Stimulated activated CD8-positive, alpha-beta memory T cell treated with anti-CD3 and anti-CD28 coated beads, Interleukin-7, amount 100 ng/mL, for 4 hours (primary cell): ENCODE results near the gene DPCD.
"Not testable (repeated sequence)": the region's sequence is repeated elsewhere in the genome, so short reads cannot be mapped to it uniquely, and the experiment has no call there.

Experiments used
- DNase-seq, 2 donors: peaks; one replicate each; pipeline ENCODE4 v3.0.0-alpha.2; 2020; ENCODE audit warnings: low read depth in 2 of 2

DPCD gene

GRCh38 chr10:101585841-101586240, 2.3 kb upstream of the DPCD start:
- no peak for DNase-seq

- no peak for DNase-seq
Measured at GRCh38 chr10:101588879-101589278, 758 bp downstream of the DPCD start.

- DNase-seq: not testable (repeated sequence)
Measured at GRCh38 chr10:101593331-101593730, 5.2 kb downstream of the DPCD start.

GRCh38 chr10:101595591-101596433, 7.7 kb downstream of the DPCD start:
- DNase-seq: no peak

- no peak for DNase-seq
Measured at GRCh38 chr10:101597091-101597900, 9.2 kb downstream of the DPCD start.

- no peak for DNase-seq
Measured at GRCh38 chr10:101601541-101601940, 13.4 kb downstream of the DPCD start.

GRCh38 chr10:101602761-101603398, 14.8 kb downstream of the DPCD start:
- peak; percentile 12 to 20 for DNase-seq

- DNase-seq: no peak
Measured at GRCh38 chr10:101607124-101607523, 19.0 kb downstream of the DPCD start.

GRCh38 chr10:101609481-101609880, 21.4 kb downstream of the DPCD start:
- DNase-seq: no peak

- DNase-seq: no peak
Measured at GRCh38 chr10:101611096-101611905, 23.2 kb downstream of the DPCD start.

GRCh38 chr10:101612086-101612485, 24.0 kb downstream of the DPCD start:
- DNase-seq: no peak

GRCh38 chr10:101612872-101613271, 24.8 kb downstream of the DPCD start:
- no peak for DNase-seq

- no peak for DNase-seq
Measured at GRCh38 chr10:101613646-101614045, 25.5 kb downstream of the DPCD start.

- no peak for DNase-seq
Measured at GRCh38 chr10:101614663-101615524, 26.8 kb downstream of the DPCD start.

- no peak for DNase-seq
Measured at GRCh38 chr10:101615525-101616116, 27.5 kb downstream of the DPCD start.

- no peak for DNase-seq
Measured at GRCh38 chr10:101616415-101617101, 28.4 kb downstream of the DPCD start.

GRCh38 chr10:101617102-101617823, 29.1 kb downstream of the DPCD start:
- DNase-seq: no peak

GRCh38 chr10:101617824-101618568, 29.9 kb downstream of the DPCD start:
- DNase-seq: no peak
